ENCODE data around the gene PROSER3. TPM values are rescaled to one million over a fixed set of nuclear protein-coding genes. Genes with fewer than 3 reads are reported as not detected.

Gene PROSER3
- total and polyA plus RNA-seq, 2 donors (not counting 1 experiment from before 2014, with no cell fraction given), result 3.8 to 8.1 TPM

DNA sequence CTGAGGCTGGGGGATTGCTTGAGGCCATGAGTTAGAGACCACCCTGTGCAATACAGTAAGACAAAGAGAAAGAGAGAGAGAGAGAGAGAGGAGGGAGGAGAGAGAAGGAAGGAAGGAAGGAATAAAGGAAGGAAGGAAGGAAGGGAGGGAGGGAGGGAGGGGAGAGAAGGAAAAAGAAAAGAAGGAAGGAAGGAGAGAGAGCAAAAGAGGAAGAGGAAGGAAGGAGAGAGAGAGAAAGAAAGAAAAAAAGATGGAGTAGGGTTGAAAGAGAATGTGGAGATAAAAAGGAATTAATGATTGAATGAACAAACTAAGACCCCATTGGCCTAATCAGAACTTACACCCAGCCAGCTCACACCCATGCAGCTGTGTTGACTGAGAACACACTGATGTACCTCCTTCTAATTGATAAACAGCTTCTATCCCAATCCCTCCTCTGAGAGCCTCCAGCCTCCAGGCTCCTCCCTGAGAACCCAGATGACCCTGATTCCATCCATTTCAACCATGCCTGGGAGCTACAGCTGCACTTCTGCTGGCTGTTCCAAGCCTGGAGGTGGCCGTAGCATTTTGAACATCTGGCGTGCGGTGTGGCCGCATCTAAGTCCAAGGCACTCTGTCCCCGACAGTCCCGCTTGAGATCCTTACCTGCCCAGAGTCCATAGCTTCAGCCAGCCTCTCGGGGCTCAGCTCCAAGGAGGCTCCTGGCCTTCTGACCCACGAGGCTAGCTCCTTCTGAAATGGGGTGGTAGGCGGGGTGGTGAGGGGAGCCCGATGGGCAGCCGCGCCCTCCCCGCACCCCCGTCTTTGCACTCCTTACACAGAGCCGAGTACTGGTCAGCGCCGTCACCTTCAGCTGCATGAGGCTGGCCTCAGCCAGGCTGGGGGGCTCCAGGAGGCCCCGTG lies 53.6 kb downstream of the PROSER3 start:
- no peaks in the 10 kb centered on the region for H3K9me3 ChIP-seq (ENCODE audit: control insufficient read depth, insufficient read depth, low read depth, low read length)
- H4K20me1 ChIP-seq (ENCODE audit: control insufficient read depth, extremely low read depth, insufficient read depth, low read length), result no peaks in the 10 kb centered on the region
- no peak overlapping the region for H3K9ac ChIP-seq (ENCODE audit: insufficient read depth, low read length)
- no peak overlapping the region for H3K27ac ChIP-seq (ENCODE audit: insufficient read depth, low read length)
- TF ChIP-seq CTCF (conservative IDR thresholded peaks at IDR 0.05 in 1 of 2, IDR thresholded peaks at IDR 0.05 in 1 of 2; ENCODE audit: low read depth in 1 of 2, low read length in 2 of 2) (no peak), EZH2 (IDR thresholded peaks at IDR 0.05; ENCODE audit: low read length, missing control alignments) (no peak)
- DNase-seq (ENCODE audit: low read depth in 2 of 2), result no peak
- no peak overlapping the region for H3K4me2 ChIP-seq (ENCODE audit: extremely low read depth, insufficient read depth, low read length)
- H3K27me3 ChIP-seq (ENCODE audit: control insufficient read depth, insufficient read depth, low read length), result peaks cover 11% of the 10 kb centered on the region
- no peak overlapping the region for H3K4me3 ChIP-seq (replicated peaks in 1 of 4; ENCODE audit: control extremely low read depth in 1 of 4, insufficient read depth in 1 of 4, low read depth in 3 of 4, low read length in 4 of 4)
- no peak overlapping the region for H2AFZ ChIP-seq (ENCODE audit: low read length)
- no peaks in the 10 kb centered on the region for H3K36me3 ChIP-seq (ENCODE audit: control insufficient read depth, insufficient read depth, low read length)
- no peaks in the 10 kb centered on the region for H3K79me2 ChIP-seq (ENCODE audit: control insufficient read depth, insufficient read depth, low read length)
- H3K4me1 ChIP-seq (ENCODE audit: control insufficient read depth, extremely low read depth, insufficient read depth, low read length), result no peaks in the 10 kb centered on the region

DNA sequence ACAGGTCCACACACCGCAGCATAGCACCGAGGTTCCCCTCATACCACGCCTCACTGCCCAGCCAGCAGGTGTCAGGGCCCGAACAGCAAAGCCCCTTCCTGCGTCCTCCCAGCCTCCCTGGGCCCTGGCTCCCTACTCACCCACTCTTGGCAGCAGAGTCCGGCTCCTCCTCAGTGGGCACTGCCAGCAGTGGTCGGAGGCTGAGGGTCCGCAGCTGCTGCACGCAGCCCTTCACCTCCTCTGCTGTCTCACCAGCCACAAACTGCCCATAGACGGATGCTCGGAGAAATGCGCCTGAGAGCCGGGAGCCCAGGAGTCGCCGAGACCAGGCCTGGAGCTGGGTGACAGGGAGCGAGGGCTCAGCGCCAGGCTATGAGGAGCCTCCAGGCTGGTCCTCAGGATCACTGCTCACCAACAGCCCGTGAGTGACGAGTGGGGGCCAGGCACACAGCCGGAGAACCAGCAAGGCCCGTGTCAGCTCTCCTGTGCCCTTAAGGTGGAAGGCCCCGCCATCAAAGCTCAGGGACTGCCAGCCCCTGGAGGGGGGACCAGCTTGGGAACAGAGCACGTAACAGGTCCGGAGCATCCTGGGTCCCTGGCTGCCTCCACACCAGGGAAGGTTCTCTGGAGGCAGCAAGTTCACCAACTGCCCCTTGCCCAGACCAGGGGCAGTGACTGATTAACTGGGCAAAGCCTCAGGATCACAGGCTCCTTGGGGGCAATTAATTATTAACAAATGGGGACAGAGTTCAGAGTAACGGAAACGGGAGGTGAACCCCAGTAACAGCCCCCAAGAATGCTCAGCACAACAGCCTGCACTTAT lies 54.5 kb downstream of the PROSER3 start, which contains the start of gene PRODH2:
PRODH2 (minus strand) TSS at position 626 of the 823 bp plus-strand sequence; CDS start at position 586, 40 bp downstream.
- no peak within 1 kb of the TSS for H2AFZ ChIP-seq (ENCODE audit: low read length)
- no peak within 1 kb of the TSS for H3K27ac ChIP-seq (ENCODE audit: insufficient read depth, low read length)
- H3K79me2 ChIP-seq (ENCODE audit: control insufficient read depth, insufficient read depth, low read length), result no peaks in the 10 kb centered on the region
- no peak within 1 kb of the TSS for H3K4me2 ChIP-seq (ENCODE audit: extremely low read depth, insufficient read depth, low read length)
- H3K4me1 ChIP-seq (ENCODE audit: control insufficient read depth, extremely low read depth, insufficient read depth, low read length), result no peaks in the 10 kb centered on the region
- H3K9me3 ChIP-seq (ENCODE audit: control insufficient read depth, insufficient read depth, low read depth, low read length), result no peaks in the 10 kb centered on the region
- H3K4me3 ChIP-seq (replicated peaks in 1 of 4; ENCODE audit: control extremely low read depth in 1 of 4, insufficient read depth in 1 of 4, low read depth in 3 of 4, low read length in 4 of 4), result no peak within 1 kb of the TSS
- no peaks in the 10 kb centered on the region for H3K36me3 ChIP-seq (ENCODE audit: control insufficient read depth, insufficient read depth, low read length)
- no peak within 1 kb of the TSS for H3K9ac ChIP-seq (ENCODE audit: insufficient read depth, low read length)
- DNase-seq (ENCODE audit: low read depth in 2 of 2), result no peak
- no peaks in the 10 kb centered on the region for H4K20me1 ChIP-seq (ENCODE audit: control insufficient read depth, extremely low read depth, insufficient read depth, low read length)
- no peak for TF ChIP-seq EZH2 (IDR thresholded peaks at IDR 0.05; ENCODE audit: low read length, missing control alignments)
- H3K27me3 ChIP-seq (ENCODE audit: control insufficient read depth, insufficient read depth, low read length), result peaks cover 11% of the 10 kb centered on the region

DNA sequence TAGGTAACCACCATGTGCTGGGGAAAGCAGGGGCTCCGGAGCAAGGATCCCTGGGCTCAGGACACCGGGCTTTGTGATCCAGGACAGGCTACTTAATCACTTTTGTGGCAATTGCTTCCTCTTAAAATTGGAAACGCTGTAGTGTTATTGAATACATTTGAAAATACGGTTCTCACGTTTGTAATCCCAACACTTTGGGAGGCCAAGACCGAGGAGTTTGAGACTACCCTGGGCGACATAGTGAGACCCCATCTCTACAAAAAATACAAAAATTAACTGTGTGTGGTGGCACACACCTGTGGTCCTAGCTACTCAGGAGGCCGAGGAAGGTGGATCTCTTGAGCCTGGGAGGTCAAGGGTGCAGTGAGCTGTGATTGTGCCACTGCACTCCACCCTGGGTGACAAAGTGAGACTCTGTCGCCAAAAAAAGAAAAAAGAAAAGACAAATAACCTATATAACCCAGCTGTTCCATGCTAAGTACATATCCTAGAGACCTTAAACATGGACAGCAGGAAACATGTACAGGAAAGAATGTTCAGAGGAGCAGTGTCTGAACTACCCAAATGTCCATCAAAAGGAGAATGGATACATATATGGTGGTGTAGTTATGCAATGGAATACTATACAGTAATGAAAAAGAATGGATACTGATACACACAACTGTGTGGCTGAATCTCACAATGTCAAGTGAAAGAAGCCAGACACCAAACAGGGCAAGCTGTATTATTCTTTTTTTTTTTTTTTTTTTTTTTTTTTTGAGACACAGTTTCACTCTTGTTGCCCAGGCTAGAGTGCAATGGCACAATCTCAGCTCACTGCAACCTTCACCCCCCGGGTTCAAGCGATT lies 55.3 kb downstream of the PROSER3 start:
- H3K9ac ChIP-seq (ENCODE audit: insufficient read depth, low read length), result no peak overlapping the region
- H2AFZ ChIP-seq (ENCODE audit: low read length), result no peak overlapping the region
- no peak for DNase-seq (ENCODE audit: low read depth in 2 of 2)
- no peaks in the 10 kb centered on the region for H3K36me3 ChIP-seq (ENCODE audit: control insufficient read depth, insufficient read depth, low read length)
- H3K27me3 ChIP-seq (ENCODE audit: control insufficient read depth, insufficient read depth, low read length), result peaks cover 5% of the 10 kb centered on the region
- no peak overlapping the region for H3K4me2 ChIP-seq (ENCODE audit: extremely low read depth, insufficient read depth, low read length)
- no peak for TF ChIP-seq CTCF (conservative IDR thresholded peaks at IDR 0.05 in 1 of 2, IDR thresholded peaks at IDR 0.05 in 1 of 2; ENCODE audit: low read depth in 1 of 2, low read length in 2 of 2)
- TF ChIP-seq EZH2 (IDR thresholded peaks at IDR 0.05; ENCODE audit: low read length, missing control alignments), result no peak
- H3K79me2 ChIP-seq (ENCODE audit: control insufficient read depth, insufficient read depth, low read length), result no peaks in the 10 kb centered on the region
- H3K27ac ChIP-seq (ENCODE audit: insufficient read depth, low read length), result no peak overlapping the region
- H3K4me1 ChIP-seq (ENCODE audit: control insufficient read depth, extremely low read depth, insufficient read depth, low read length), result no peaks in the 10 kb centered on the region
- H4K20me1 ChIP-seq (ENCODE audit: control insufficient read depth, extremely low read depth, insufficient read depth, low read length), result no peaks in the 10 kb centered on the region
- no peaks in the 10 kb centered on the region for H3K9me3 ChIP-seq (ENCODE audit: control insufficient read depth, insufficient read depth, low read depth, low read length)
- no peak overlapping the region for H3K4me3 ChIP-seq (replicated peaks in 1 of 4; ENCODE audit: control extremely low read depth in 1 of 4, insufficient read depth in 1 of 4, low read depth in 3 of 4, low read length in 4 of 4)
